GM06990 (cell line): ENCODE results near the gene KANTR.
A peak's percentile ranks its signal among the peaks of the same experiment; 100 is the strongest.
"Not testable (repeated sequence)": the region's sequence is repeated elsewhere in the genome, so short reads cannot be mapped to it uniquely, and the experiment has no call there.

ENCODE experiments used
- DNase-seq: peaks from one replicate; pipeline ENCODE4 v3.0.0-alpha.2; 2011; ENCODE audit not compliant: insufficient read length; ENCODE audit errors: extremely low read depth
- H3K27me3 ChIP-seq: replicated peaks from 2 replicates; pipeline ENCODE4 v1.6.0; 2011; ENCODE audit warnings: low read length; ENCODE audit not compliant: control insufficient read depth, insufficient read depth
- H3K36me3 ChIP-seq: 2 replicates; pipeline ENCODE4 v1.5.1; 2011; ENCODE audit warnings: low read length; ENCODE audit not compliant: control insufficient read depth, insufficient read depth
- H3K4me3 ChIP-seq: replicated peaks from 2 replicates; pipeline ENCODE4 v1.5.1; 2011; ENCODE audit warnings: low read depth, mild to moderate bottlenecking, control low read depth, low read length
- CTCF ChIP-seq: IDR thresholded peaks from 2 replicates; pipeline ENCODE4 v1.5.1; 2011; ENCODE audit warnings: low read length, control low read depth, mild to moderate bottlenecking, inconsistent platforms; ENCODE audit not compliant: insufficient read depth, poor library complexity, severe bottlenecking

Gene KANTR

DNA sequence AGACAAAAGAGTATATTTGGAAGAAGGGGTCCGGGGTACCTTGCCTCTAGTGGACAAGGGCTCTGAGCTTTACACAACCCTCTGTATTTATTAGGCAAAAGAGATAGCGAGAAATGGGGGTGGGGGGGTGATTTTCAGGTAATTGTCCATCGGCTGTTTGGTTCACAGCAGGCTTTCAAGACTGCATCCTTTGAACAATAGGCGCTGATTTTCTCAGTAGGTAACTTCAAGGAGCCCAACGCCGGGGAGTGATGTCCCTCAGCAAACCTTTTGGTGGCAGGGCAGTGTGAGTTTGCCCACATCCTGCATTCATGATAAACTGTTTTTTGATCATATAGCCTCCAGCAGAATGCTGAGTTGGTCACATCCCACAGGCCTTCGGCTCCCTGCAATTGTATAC lies 69.5 kb downstream of the KANTR start:
- H3K4me3 ChIP-seq = no peak overlapping the region
- no peak for TF ChIP-seq CTCF
- no peak for DNase-seq
- no peaks in the 10 kb centered on the region for H3K27me3 ChIP-seq
- no peaks in the 10 kb centered on the region for H3K36me3 ChIP-seq

DNA sequence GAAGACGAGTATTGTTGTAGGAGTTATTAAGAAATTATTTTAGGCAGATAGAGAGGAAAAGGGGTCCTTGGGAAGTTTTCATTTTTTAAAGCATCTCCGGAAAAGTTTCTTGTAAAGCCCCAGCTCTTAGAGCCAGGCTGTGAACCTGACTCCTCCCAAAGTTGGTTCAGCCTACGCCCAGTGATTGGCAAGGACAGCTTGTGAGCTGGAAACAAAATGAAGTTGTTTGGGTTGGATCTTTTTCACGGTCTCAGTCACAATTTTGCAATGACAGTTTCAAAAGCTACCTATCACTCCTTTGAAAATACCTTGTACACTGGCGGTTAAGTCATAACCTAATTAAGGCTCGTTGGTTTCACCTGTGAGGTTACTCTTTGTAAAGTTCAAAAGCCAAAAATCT lies 70.6 kb downstream of the KANTR start:
- DNase-seq, H3K36me3 ChIP-seq, H3K4me3 ChIP-seq: not testable (repeated sequence)

DNA sequence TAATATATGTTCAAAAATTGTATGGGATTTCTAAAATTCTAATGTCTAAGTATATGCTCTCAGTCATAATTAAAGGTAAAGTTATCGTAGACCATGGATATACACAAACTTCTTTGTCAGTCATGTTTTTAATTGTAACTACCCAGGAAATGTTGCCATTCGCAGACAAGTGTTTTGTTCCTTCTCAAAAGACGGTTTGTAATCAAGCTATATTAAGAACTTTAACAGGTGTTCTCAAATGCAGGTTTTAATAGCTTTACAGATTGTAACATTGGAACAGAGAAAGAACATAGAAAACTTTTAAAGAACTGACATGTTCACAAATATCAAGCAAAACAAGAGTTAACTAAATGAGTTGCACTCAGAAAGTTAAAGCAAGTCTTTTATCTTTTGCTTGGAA lies 72.2 kb downstream of the KANTR start:
- no peak for DNase-seq
- Histone ChIP-seq H3K36me3 (no peaks in the 10 kb centered on the region), H3K27me3 (no peaks in the 10 kb centered on the region), H3K4me3 (no peak overlapping the region)
- no peak for TF ChIP-seq CTCF

More for the DNA sequence above, 70.6 kb downstream of the KANTR start:
- not testable (repeated sequence) for H3K27me3 ChIP-seq

GRCh38 chrX:53171356-53171755 lies 77.4 kb downstream of the KANTR start:
- Histone ChIP-seq H3K27me3 (no peaks in the 10 kb centered on the region), H3K36me3 (no peaks in the 10 kb centered on the region), H3K4me3 (no peak overlapping the region)
- no peak for DNase-seq
- peak; percentile 13 for TF ChIP-seq CTCF
